ENCODE data around the gene UGT1A6.
A peak's percentile ranks its signal among the peaks of the same experiment; 100 is the strongest.
"Not testable (repeated sequence)": the region's sequence is repeated elsewhere in the genome, so short reads cannot be mapped to it uniquely, and the experiment has no call there.

UGT1A6 gene

DNA sequence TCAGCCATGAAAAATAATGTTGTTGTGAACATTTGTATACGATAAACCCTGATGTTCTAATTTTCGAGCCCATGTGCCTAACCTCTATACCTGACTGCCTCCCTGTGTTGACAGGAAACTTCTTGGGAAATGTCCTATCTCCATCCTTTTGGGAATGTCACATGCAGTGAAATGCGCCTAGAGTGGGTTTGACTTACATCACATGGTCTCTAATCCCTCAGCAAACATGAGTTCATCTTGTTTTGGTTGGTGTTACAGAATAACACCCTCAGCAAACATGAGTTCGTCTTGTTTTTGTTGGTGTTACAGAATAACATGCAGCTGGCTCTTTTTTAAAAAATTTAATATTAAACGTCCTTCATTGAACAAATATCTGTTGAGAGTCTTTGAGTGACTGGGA is 4.3 kb upstream of the UGT1A6 start:
- no peak for DNase-seq

DNA sequence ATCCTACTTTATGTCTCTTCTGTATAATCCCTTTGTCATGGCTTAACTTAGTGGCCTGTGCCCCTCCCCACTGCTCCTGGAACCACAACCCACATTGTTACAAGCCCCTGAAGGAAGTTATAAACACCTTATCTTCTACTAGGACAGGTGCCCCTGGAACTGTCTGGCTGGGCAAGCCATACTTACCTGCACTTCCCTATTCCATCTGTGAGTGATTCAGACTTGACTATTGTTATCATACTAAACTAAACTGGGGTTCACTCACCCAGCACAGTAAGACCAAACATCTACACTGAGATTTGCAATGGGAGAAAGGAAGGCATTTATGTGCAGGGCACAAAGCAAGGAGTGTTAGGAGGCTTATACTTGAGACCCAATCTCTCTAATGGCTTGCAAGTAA is 3.7 kb upstream of the UGT1A6 start:
- DNase-seq, result no peak

DNA sequence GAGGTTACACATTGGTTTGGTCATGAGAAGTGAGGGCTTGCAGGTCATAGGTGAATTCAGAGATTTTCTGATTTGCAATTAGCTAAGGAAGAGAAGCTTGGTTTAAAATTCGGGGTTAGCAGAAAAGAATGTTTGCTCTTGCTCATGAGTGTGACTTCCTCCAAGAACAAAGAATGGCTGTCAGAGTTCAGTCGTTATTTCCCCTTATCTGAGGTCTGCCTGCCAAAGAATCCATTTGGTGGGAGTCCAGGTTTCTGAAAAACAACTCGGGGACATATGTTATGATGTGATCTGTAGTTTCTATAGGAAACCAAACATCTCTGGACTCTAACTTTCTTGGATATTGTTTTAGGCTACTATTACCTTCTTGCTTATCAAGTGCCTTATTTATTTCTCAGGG is 3.2 kb upstream of the UGT1A6 start:
- no peak for DNase-seq

DNA sequence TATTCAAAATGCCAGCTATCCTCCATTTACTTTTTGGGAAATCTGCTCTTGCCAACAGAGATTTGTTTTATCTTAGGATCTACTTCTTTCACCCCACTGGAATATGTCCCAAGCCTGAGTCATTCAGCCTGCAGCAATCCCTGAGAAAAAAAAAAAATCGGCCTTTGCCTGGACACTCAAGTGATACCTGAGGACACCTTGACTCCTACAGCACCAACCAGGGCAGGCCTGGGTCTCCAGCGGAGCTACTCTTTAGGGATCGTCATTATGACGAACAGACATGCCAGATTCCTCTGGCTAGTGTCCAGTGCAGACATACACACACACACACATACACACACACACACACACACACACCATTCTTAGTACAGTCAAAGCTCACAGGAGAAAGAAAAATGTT is 2.2 kb upstream of the UGT1A6 start:
- no peak for DNase-seq

DNA sequence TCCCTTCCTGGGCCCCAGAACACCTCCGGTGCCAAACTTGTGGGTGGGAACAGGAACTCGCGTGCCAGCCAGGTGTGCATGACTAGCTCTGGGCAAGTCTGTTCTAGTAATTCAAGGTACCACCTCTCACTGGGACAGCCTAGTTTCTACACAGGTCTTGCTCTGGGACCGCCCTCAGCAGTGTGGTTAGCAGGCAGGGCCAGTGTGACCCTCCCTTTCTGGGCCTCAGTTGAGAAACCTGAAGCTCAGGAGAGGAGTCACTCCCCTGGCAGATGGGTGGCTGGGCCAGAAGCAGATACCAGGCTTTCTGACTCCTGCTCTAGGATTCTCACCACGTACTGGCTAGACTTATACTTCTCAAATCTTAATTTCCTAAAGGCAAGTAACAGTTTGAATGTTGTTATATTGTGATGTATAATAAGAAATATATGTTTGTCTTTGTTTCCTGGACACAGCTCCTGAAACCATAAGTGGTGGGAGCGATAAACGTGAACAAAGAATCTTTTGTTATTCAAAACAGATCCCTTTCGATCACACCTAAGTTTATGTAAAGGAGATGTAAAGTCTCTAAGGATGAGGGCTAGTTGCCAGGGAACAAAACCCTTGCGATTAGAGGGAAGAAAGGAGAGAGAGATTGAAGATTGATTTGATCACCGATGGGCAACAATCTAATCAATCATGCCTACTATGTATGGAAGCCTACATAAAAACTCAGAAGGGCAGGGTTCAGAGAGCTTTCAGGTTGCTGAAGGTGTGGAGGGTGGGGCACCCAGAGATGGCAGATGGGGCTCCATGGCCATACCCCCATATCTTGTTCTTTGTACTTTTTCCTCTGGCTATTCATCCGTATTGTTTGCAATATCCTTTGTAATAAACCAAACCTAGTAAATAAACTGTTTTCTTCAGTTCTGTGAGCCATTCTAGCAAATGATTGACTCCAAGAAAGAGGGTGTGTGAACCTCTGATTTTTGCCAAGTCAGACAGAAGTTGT is 952 bp upstream of the UGT1A6 start:
- no peak for DNase-seq

DNA sequence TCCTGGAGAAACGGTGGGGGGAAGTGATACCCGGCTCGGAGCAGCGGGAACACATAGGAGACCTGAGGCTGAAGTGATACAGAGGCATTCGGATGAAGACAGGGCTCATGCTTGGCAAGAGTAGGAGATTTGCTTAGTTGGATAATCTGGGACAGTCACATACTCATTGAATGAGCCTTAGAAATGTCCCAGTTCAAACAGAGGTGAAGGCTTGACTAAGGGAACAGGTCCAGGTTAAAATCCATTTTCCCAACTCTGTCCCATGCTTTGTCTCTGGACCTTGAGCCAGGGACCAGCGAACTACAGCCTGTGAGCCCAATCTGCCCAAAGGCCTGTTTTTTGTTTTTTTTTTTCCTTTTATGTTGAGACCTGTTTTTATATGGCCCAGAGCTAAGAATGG is 1.3 kb downstream of the UGT1A6 start:
- no peak for DNase-seq

DNA sequence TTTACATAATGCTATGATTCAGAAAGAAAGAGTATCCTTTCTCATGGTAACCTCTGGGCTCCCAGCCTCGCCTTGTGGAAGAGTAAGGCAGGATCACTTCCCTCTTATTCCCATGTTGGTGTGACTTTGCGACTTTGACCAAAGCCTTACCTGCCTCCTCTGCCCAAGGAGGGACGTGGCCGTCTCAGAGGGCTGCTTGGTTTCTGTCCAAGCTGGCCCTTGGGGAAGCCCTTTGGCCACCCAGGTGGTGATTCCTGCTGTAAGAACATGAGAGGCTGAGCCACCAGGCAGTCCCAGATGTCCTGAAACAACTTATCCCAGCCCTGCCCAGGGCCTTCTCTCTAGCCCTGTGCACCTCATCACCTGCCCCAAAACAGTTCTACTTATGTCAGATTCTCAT is 6.0 kb downstream of the UGT1A6 start:
- no peak for DNase-seq

DNA sequence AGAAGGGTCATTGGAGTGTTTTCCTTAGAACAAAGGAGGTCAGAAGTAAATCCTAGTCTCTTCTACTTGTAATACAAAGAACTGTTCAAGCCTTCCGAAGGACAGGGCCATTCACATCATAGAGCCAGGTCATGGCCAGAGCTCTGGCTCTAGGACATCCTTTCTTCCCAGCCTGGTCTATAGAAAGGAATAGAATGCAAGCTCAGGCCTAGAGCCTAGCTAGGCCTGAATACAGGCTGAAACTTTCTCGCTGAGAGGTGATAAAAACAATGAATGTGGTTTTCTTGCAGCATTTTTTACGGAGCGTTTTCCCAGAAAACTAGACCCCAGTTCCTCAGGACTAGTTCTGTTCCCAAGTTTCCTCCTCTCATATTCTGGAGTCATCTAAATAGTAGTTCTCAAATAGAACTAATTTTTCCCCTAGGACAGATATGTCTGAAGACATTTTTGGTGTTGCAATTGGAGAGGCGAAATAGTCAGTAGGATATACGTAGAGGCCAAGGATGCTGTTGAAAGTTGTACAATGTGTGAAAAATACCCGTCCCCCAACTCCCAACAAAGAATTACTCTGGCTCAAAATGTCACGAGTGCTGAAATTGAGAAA is 6.8 kb downstream of the UGT1A6 start:
- DNase-seq, result no peak

DNA sequence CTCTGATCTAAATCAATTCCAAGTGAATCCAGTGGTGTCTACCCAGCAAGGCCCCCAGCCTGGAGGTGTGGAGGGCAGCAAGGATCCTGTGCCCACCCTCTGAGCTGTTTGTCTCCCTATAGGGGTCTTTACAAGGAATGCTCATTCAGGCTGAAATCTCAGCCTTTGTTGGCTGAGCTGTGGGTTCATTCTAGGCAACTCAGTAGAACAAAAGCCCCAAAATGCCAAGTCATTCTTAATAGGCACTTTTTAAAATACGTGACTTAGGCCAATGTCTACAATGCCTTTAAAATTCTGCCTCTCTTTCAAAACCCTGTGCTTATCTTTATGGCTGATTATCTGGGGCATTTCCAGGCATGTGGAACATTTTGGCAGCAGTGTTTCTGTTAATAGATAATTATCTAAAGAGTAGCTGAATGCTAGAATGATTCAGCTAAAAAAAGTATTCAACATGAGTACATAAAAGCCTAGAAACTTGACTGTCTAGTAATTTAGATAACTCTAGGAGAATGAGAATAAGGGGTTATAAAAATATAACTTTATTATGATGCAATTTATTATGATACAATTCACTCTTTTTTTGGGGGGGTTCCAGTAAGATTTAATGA is 7.4 kb downstream of the UGT1A6 start:
- no peak for DNase-seq

DNA sequence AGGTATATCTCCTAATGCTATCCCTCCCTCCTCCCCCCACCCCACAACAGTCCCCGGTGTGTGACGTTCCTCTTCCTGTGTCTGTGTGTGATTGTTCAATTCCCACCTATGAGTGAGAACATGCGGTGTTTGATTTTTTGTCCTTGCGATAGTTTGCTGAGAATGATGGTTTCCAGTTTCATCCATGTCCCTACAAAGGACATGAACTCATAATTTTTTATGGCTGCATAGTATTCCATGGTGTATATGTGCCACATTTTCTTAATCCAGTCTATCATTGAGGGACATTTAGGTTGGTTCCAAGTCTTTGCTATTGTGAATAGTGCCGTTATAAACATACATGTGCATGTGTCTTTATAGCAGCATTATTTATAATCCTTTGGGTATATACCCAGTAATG is 8.2 kb downstream of the UGT1A6 start:
- DNase-seq, result not testable (repeated sequence)

DNA sequence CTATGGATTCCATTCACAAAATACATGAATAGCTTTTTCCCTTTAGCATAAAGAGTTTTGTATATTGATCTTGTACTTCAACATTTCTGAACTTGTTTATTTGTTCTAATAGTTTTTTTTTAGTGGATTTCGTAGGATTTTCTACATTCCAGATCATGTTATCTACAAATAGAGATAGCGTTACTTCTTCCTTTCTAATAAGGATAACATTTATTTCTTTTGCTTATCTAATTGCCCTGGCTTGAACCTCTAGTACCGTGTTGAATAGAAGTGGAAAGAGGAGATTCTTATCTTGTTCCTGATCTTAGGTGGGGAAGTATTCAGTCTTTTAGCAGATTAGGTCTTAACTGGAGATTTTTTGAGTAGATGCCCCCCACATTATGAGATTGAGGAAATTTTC is 9.5 kb downstream of the UGT1A6 start:
- no peak for DNase-seq

DNA sequence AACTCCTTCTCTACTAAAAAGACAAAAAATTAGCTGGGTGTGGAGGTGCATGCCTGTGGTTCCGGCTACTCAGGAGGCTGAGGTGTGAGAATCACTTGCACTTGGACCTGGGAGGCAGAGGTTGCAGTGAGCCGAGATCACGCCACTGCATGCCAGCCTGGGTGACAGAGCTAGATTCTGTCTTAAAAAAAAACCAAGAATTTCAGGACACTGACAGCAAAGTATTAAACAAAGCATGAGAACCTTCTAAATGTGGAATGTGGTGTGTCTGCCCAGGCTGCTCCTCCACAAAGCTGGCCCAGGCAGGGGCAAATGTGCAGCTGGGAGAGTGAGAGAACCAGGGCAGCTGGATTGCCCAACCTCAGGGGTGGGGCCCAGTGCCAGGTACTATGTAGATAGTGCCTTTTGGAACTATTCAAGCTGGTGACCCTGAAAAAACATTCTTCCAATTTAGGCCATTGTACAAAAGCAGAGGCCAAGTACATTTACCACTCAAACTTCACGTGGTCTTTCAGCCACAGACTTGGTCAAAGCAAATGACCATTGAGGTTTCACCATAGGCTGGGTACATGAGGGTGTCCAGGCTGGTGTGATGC is 13.3 kb downstream of the UGT1A6 start:
- DNase-seq, result no peak

DNA sequence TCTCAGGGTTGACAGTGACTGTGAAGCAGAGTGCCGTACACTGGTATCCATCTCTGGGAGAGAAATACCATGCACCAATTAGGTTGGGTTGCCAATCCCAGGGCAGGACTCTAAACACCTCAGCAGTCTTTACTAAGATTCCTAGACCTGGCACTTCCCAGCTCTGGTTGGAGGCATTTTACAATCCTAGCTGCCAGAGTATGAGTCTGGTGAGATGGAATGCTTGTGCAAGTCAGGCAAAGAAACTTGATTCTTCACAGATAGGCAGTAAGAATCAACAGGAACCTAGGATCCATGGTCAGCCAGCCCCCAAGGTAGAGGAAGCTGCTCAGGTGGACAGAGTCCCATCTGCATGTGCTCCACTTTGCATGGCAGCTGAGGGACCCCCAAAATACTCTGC is 14.0 kb downstream of the UGT1A6 start:
- no peak for DNase-seq

DNA sequence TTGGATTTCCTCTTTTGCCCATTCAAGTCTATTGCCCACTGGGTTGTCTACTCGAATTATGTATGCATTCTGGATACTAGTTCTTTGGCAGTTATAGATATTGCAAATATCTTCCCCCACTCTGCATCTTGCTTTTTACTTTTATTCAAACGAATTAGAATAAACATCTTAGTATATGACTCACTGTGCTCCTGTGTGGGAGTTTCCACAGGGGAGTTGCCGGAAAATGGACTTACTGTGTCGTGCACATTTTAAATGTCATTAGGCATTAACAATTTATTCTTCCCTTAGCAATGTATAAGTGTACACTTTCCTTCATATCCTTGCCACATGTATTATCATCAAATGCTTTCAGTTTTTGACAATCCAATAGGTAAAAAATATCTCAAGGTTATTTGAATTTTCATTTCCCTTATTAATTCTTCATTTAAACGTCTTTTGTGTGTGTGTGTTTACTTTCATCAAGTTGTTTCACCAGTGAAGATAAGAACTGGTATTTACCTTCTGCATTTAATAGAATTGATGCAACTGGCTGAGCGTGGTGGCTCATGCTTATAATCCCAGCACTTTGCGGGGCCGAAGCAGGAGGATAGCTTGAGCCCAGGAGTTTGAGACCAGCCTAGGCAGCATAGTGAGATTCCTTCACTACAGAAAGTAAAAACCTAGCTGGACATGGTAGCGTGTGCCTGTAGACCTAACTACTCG is 15.4 kb downstream of the UGT1A6 start:
- no peak for DNase-seq

DNA sequence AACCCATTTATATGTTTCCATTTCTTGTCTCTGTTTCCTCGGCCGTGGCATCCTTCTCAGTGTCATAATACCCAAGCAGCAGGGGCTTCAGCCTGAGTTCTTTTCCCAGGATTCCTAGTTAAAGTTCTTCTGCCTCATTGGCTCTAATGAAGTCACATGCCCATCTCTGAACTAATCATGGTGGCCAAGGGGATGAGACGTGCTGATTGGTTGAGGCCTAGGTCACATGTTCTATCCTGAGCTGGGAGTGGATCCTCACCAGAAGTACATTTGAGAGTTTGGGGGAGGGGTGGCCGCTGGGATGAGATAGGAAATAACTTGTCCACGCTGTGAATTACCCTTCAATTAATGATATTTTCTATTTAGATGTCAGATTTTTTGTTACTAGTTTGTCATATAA is 16.3 kb downstream of the UGT1A6 start:
- DNase-seq, result no peak

DNA sequence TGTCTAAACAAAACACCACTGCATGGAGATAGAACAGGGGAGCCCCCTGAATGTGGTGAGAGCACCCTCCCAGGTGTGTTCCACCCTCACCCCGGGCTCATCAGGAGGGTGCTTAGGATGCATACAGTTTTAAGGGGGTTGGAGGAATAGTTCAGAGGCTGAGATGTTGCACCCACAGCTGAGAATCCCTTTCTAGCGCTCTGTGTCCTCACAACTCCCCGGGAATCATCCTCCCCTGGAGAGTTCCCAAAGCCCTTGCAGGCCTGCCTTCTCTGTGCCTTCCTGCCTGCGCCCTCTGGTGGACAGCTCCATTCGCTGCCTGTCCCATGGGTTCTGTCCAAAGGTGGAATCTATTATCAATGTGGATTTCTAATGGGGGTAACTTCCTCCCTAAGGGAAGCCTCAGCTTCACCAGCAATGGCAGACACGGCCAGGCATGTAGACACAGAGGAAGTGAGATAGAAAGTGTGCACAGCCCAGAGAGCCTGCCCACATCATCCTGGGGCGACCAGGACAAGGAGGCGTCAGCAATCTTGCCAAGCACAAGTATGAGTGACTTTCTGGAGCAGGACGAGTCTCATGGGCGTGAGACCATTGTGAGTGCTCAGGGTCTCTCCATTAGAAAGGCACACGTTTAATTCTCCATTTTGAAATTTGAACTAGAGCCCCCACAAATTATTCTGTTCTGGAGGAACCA is 18.8 kb downstream of the UGT1A6 start:
- DNase-seq, result peak; percentile 31

DNA sequence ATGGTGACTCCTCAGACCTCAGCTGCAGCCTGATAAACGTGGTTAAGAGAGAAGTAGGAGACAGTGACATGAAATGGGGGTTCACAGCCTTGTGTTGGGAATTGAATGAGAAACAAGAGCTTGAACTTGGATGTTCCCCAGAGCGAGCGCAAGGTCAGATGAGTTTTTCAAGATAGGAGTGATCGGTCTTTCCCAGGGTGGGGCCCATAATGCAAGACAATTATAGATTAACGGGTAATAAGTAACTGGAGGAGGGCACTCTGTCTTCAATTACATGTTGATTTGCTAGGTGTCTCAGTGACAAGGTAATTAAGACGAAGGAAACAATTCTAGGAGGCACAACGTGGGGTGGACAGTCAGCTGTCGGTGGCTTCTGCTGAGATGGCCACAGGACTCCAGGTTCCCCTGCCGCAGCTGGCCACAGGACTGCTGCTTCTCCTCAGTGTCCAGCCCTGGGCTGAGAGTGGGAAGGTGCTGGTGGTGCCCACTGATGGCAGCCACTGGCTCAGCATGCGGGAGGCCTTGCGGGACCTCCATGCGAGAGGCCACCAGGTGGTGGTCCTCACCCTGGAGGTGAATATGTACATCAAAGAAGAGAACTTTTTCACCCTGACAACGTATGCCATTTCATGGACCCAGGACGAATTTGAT is 20.0 kb downstream of the UGT1A6 start, which contains the start of gene UGT1A5:
Gene UGT1A5, plus strand, starts transcription at position 297 of the 651 bp plus-strand sequence. Its CDS starts 85 bp downstream, at position 382.
- DNase-seq, result no peak

DNA sequence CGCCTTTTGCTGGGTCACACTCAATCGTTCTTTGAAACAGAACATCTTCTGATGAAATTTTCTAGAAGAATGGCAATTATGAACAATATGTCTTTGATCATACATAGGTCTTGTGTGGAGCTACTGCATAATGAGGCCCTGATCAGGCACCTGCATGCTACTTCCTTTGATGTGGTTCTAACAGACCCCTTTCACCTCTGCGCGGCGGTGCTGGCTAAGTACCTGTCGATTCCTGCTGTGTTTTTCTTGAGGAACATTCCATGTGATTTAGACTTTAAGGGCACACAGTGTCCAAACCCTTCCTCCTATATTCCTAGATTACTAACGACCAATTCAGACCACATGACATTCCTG is 20.5 kb downstream of the UGT1A6 start:
- no peak for DNase-seq

DNA sequence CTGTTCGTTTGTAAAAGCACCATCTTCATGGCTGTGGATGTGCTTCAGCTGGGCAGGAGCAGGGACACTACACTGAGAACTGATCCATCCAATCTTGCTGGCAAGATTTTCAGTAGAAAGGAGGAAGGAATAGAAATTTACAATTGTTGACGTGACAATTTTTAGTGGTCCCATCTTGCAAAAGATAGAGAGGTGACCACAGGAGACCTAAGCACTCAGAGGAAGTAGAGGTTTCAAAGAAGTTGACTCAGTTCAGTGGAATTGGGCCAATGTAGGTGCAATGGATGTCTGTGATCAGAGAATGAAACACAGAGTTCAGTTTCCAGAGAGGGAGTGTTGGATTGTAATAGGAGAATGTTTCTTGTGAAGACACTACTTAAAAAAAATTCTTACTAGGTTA is 21.4 kb downstream of the UGT1A6 start:
- DNase-seq, result no peak

DNA sequence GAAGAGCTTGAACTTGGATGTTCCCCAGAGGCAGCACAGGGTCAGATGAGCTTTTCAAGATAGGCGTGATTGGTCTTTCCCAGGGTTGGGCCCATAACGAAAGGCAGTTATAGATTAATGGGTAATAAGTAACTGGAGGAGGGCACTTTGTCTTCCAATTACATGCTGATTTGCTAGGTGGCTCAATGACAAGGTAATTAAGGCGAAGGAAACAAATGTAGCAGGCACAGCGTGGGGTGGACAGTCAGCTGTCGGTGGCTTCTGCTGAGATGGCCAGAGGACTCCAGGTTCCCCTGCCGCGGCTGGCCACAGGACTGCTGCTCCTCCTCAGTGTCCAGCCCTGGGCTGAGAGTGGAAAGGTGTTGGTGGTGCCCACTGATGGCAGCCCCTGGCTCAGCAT is 25.9 kb downstream of the UGT1A6 start, which contains the start of gene UGT1A4:
Gene UGT1A4, plus strand, starts transcription at position 185 of the 400 bp plus-strand sequence. Its CDS starts 85 bp downstream, at position 270.
- DNase-seq, result no peak

DNA sequence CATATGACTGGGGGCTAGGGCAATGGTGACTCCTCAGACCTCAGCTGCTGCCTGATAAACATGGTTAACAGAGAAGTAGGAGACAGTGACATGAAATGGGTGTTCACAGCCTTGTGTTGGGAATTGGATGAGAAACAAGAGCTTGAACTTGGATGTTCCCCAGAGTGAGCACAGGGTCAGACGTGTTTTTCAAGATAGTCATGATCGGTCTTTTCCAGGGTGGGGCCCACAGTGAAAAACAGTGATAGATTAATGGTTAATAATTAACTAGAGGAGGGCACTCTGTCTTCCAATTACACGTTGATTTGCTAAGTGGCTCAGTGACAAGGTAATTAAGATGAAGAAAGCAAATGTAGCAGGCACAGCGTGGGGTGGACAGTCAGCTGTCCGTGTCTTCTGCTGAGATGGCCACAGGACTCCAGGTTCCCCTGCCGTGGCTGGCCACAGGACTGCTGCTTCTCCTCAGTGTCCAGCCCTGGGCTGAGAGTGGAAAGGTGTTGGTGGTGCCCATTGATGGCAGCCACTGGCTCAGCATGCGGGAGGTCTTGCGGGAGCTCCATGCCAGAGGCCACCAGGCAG is 36.1 kb downstream of the UGT1A6 start, which contains the start of gene UGT1A3:
Gene UGT1A3, plus strand, starts transcription at position 320 of the 579 bp plus-strand sequence. Its CDS starts 85 bp downstream, at position 405.
- DNase-seq, result no peak
